HFF-Myc (cell line): Measurements from ENCODE around the gene MON2.

Experiments
- DNase-seq: peaks from one replicate; pipeline ENCODE4 v3.0.0-alpha.2; 2011; ENCODE audit warnings: low read depth; ENCODE audit errors: extremely low read depth
- H3K4me3 ChIP-seq: replicated peaks from 2 replicates; pipeline ENCODE4 v1.5.1; 2011; ENCODE audit warnings: low read depth, mild to moderate bottlenecking, control low read depth, low read length
- TF ChIP-seq, protein P1 (sequence below): IDR thresholded peaks from 2 replicates; pipeline ENCODE4 v1.5.1; 2012; ENCODE audit warnings: mild to moderate bottlenecking, low read depth, low read length, control low read depth; ENCODE audit errors: missing control alignments

Gene MON2

DNA sequence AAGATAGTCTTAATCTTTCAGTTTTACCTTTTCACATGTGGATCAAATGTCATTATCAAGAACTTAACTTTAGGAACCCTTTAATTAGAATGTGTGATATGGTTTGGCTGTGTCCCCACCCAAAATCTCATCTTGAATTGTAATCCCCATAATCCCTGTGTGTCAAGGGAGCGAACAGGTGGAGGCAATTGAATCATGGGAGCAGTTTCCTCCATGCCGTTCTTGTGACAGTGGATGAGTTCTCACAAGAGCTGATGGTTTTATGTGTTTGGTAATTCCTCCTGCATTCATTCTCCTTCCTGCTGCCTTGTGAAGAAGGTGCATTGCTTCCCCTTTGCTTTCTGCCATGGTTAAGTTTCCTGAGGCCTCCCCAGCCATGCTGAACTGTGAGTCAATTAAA is 160.6 kb downstream of the MON2 start:
- H3K4me3 ChIP-seq = no peak overlapping the region
- TF ChIP-seq, protein P1, sequence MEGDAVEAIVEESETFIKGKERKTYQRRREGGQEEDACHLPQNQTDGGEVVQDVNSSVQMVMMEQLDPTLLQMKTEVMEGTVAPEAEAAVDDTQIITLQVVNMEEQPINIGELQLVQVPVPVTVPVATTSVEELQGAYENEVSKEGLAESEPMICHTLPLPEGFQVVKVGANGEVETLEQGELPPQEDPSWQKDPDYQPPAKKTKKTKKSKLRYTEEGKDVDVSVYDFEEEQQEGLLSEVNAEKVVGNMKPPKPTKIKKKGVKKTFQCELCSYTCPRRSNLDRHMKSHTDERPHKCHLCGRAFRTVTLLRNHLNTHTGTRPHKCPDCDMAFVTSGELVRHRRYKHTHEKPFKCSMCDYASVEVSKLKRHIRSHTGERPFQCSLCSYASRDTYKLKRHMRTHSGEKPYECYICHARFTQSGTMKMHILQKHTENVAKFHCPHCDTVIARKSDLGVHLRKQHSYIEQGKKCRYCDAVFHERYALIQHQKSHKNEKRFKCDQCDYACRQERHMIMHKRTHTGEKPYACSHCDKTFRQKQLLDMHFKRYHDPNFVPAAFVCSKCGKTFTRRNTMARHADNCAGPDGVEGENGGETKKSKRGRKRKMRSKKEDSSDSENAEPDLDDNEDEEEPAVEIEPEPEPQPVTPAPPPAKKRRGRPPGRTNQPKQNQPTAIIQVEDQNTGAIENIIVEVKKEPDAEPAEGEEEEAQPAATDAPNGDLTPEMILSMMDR = no peak
- no peak for DNase-seq

DNA sequence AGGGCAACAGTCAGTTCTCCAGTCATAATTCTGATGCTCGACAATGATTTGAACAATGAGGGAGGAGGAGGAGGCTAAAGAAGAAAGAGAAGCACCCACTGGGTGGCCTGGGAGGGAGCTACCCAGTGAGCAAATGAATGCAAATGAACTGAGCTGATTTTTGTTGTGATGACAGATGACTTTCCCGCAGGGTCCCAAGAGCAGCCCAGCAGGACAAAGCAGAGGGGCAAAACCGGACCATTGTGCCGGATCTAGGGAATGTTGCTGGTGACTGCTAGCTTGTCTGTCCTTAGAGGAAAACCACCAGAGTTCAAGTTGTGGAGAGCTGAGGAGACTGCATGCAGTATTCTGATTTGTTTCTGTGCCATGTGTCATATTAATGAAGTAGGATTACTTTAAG is 162.8 kb downstream of the MON2 start:
- TF ChIP-seq, protein P1 = no peak
- H3K4me3 ChIP-seq = no peak overlapping the region
- no peak for DNase-seq

DNA sequence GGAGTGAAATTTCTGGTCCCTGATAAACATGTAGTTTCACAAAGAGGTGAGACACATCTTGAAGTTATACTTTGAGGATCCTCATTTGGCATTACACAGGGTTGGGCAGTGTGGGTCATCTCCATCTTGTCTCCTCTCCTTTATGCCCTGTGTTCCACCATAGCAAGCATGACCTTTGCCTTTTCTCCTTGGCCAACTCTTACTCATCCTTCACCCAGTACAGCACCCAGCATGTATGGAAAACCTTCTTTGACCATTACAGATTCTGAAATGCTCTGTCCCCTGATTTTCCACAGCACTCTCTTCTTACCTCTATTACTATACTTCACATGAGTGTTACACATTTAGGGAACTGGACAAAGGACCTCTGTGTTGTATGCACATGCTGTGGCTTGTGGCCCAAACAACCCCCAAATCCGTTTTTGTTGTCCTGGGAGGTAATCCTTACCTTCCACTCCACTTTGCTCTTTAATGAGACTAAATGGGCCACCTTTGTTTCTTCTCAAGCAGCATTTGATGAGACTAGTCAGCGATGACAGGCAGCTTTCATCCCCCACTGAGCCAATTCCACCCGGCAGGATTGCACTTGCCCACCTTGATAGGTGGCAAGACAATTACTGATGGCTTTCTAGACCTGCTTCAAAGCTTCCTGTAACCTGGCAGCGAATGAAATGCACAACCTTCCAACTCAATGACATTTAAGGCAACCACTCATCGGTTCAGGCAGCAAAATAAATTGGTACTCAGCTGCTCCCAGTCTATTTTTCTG is 163.5 kb downstream of the MON2 start:
- H3K4me3 ChIP-seq = no peak overlapping the region
- no peak for DNase-seq
- TF ChIP-seq, protein P1 = no peak

DNA sequence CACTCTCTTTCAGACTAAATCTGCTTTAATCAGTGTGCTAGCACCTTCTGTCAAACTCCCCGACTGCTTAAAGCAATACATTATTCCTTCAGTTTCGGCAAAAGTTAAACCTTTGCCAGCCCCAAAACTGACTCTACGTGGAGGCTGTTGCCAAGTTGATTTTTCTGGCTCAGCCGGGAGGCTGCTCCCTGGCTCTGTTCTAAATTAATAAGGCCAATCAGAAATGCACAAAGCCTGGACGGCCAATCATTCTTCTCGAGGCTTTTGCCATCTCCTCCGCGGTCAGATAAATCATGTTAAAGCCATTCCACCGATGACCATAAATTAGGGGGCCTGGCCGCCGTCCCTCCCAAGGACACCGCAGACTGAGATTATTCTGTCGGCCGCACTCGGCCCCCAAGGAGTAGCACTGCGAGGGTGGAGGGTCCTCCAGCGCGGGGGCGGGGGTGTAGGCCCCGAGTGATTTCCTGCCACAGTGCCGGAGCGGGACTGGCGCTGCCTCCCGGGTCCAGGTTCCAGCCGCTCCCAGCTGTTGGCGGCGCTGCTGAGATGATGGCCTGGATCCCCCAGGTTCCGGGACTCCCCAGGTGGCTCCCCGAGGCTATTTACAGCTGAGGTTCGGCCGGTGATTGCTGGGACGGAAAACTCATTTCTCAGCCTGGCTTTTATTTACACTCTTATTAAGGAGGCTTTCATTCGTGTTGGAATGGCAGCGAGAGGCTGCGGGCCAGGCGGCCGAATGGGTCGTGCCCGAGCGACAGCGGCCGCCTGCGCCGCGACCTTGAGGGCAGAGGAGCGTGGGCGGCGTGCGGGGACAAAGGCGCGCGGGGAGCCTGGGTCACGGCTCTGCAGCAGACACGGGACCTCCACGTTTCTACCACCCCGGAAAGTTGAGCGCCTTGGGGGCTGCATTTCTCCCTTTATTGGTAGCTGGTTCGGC is 165.1 kb downstream of the MON2 start:
- TF ChIP-seq, protein P1 = peak; percentile 37
- DNase-seq = peak; percentile 35
- peak overlapping the region; percentile 45 for H3K4me3 ChIP-seq

DNA sequence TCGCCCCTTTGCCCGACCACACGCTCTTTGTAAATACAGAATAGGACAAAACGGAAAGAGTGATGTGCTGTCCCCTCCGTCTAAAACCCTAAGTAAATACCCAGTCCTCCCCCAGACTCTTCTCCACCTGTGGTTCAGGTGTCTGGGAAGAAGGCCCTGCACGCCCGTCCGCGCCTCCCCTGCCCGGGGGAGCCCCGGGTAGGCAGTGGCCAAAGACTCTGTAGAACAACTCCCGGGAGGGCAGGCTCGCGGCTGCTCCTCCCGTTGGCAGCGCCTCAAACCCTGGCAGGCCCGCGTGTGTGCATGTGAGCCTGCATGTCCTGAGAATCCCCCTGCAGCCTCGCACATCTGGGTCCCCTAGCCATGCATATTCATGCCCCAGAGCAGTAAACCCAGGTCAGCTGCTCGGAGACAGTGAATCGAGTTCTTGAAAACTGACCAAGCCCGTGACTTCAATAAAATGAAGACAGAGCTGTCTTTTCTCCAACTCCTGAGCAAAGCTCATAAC is 165.8 kb downstream of the MON2 start:
- TF ChIP-seq, protein P1 = no peak
- no peak for DNase-seq

DNA sequence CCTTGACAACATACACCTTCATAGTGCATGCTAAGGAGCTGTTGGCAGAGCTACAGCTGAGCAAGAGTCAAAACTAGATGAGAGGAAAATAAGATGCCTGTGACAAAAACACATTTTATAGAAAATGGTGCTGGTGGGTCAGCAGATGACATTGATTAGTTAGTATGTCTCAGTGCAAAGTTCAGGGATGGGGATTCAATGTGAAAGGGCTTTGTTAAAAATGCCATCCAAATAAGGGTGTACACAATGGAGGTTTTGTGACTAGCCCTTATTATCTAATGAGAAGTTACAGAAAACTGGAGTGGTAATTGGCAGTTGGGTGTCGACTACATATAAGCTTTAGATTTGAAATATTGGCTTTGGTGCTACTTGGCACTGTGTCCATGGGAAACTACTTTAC is 169.0 kb downstream of the MON2 start:
- TF ChIP-seq, protein P1 = no peak
- no peak for DNase-seq
- no peak overlapping the region for H3K4me3 ChIP-seq

More for the DNA sequence above, 165.8 kb downstream of the MON2 start:
- H3K4me3 ChIP-seq = peak overlapping the region; percentile 45
